Measurements from ENCODE around the gene IDI2. TPM values are rescaled to one million over a fixed set of nuclear protein-coding genes. Genes with fewer than 3 reads are reported as not detected.

IDI2 gene
- total RNA-seq, 1 donor from 2014 or later: not detected

DNA sequence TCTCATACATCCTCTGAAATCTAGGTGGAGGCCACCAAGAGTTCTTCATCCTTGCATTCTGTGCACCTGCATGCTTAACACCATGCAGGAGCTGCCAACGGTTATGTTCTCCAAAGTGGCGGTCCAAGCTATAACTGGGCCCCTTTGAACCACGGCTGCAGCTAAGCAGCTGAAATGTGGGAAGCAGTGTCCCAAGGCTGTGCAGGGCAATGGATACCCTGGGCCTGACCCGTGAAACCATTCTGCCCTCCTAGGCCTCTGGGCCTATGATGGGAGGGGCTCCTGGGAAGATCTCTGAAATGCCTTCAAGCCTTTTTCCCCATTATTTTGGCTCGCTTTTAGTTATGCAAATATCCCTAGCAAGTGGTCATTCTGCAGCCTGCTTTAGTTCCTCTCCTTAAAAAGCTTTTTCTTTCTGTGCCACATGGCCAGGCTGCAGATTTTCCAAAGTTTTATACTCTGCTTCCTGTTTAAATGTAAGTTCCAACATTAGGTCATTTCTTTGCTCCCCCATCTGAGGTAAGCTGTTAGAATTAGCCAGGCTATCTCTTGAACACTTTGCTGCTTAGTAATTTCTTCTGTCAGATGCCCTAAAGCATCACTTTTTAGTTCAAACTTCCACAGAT lies 45.1 kb downstream of the IDI2 start:
- DNase-seq (ENCODE audit: low spot score): no peak

- DNase-seq (ENCODE audit: low spot score): no peak
Measured at GRCh38 chr10:978826-979421, 46.7 kb downstream of the IDI2 start.

GRCh38 chr10:976316-976715 lies 49.3 kb downstream of the IDI2 start:
- no peak for DNase-seq (ENCODE audit: low spot score)

DNA sequence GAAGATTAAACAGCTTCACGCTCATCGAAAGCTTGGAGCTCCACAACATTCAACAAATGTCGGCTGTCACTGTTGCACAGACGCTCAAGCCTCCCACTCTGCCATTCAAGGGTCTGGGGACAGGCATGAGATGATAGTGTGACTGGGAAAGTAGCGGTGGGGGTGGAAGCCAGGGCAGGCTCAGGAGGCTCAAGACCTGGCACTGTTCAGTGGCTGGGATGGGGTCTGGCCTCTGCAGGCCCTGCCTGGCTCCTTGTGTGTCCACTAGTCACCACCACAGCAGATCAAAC lies 50.9 kb downstream of the IDI2 start:
- DNase-seq (ENCODE audit: low spot score): no peak

- peak; percentile 69 for DNase-seq (ENCODE audit: low spot score)
Measured at GRCh38 chr10:974038-974784, 51.4 kb downstream of the IDI2 start.

GRCh38 chr10:972763-973162 lies 52.9 kb downstream of the IDI2 start:
- DNase-seq (ENCODE audit: low spot score): no peak

DNA sequence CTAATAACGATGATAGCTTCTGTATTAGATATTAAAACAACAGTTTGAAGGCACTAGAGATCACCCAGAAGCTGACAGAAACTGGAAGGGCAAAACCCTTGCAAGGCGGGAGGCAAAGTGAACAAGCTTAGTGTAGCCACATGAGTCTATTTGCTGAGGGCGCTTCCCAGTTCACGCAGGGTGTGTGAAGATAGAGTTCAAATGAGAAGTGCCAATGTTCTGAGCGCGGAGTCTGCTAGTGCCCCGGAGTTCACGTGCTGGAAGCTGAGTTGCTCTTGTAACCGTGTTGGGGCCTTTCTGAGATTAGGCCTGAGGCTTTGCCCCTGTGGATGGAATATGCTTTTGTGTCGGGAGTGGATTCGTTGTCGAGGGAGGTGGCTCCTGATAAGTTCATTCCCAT lies 54.0 kb downstream of the IDI2 start:
- peak; percentile 54 for DNase-seq (ENCODE audit: low spot score)

GRCh38 chr10:971150-971542 lies 54.5 kb downstream of the IDI2 start:
- DNase-seq (ENCODE audit: low spot score): no peak

DNA sequence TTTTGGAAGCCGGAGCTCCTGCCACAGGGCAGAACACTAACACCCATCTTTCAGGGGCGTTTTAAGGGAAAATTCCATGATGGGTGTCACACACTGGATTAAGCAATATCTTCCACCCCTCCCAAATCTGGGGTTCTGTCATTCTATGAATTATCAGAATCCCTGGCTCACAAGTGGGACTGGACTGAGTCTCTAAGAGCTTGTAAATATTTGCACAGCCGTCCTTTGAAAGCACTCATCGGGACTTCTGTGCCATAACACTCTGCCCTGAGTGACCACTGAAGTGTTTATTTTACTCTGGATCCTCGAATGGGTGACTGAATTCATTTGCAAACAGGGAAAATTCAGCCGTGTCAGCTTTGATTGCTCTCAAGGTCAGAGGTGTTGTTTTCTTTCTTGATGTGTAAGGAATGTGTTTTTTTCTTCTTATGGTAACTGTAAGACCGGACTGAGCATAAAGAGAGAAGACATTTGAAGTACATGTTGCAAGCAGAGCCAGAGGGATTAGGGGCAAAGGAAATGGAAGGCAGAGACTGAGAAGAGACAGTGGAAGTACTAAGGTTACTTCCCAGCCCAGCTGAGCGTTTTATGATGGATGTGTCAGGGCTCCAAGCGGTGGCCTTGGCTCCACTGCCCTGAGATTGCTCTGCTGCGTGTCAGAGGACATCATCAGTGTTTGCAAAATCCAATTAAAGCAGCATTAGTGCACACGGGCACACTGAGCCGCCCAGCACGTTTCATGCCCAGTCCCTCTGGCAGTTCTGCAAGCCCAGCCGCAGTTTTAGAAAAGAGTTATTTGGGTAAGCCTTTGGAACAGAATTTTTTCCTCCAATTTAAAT lies 55.1 kb downstream of the IDI2 start:
- no peak for DNase-seq (ENCODE audit: low spot score)

GRCh38 chr10:969473-970150 lies 56.0 kb downstream of the IDI2 start:
- no peak for DNase-seq (ENCODE audit: low spot score)

Other genes with a start within 250 kb of the IDI2 start
- 98.6 TPM for gene LARP4B, start 94.2 kb downstream of the IDI2 start, total RNA-seq
- gene GTPBP4, start 37.4 kb downstream of the IDI2 start, total RNA-seq: 23.7 TPM
- 111 TPM for gene IDI1, start 23.3 kb upstream of the IDI2 start, total RNA-seq
- 15.5 TPM for gene WDR37, start 30.5 kb upstream of the IDI2 start, total RNA-seq